HL-60 (cell line): Measurements from ENCODE around the gene AKAP14.

Experiments
- CTCF ChIP-seq: IDR thresholded peaks from one replicate; pipeline ENCODE4 v1.5.1; 2011; ENCODE audit warnings: low read length, control low read depth, inconsistent platforms; ENCODE audit not compliant: insufficient read depth
- GABPA ChIP-seq: IDR thresholded peaks from 2 replicates; pipeline ENCODE4 v1.6.1; 2012; ENCODE audit warnings: low read depth
- REST ChIP-seq: IDR thresholded peaks from 2 replicates; pipeline ENCODE4 v1.6.1; 2012; ENCODE audit warnings: low read depth; ENCODE audit not compliant: insufficient replicate concordance

GRCh38 chrX:119899125-119899524 lies 3.4 kb downstream of the AKAP14 start:
- TF ChIP-seq CTCF (no peak), GABPA (no peak), REST (peak; percentile 13)
